ENCODE results near the gene IFTAP.
"Not testable (repeated sequence)": the region's sequence is repeated elsewhere in the genome, so short reads cannot be mapped to it uniquely, and the experiment has no call there.

The IFTAP gene

GRCh38 chr11:36594316-36594989, at the start of gene IFTAP:
Gene IFTAP (plus strand): TSS chr11:36594502. CDS start chr11:36610104, 15,602 bp downstream.
- DNase-seq, result no peak

GRCh38 chr11:36550385-36551115, 43.8 kb upstream of the IFTAP start:
- DNase-seq, result no peak

GRCh38 chr11:36557390-36557789, 36.9 kb upstream of the IFTAP start:
- not testable (repeated sequence) for DNase-seq

GRCh38 chr11:36557991-36558390, 36.3 kb upstream of the IFTAP start:
- no peak for DNase-seq

GRCh38 chr11:36558571-36559413, 35.5 kb upstream of the IFTAP start:
- no peak for DNase-seq

GRCh38 chr11:36564376-36565030, 29.8 kb upstream of the IFTAP start:
- no peak for DNase-seq

- DNase-seq, result no peak
These were observed 29.2 kb upstream of the IFTAP start for GRCh38 chr11:36565031-36565610.

- no peak for DNase-seq
These were observed 27.8 kb upstream of the IFTAP start for GRCh38 chr11:36566407-36567053.

GRCh38 chr11:36567694-36568093, 26.6 kb upstream of the IFTAP start, which contains the start of gene RAG1:
Gene RAG1 (plus strand): TSS chr11:36568007. CDS start chr11:36573305, 5,298 bp downstream.
- DNase-seq, result no peak

GRCh38 chr11:36569095-36569494, 25.2 kb upstream of the IFTAP start:
- DNase-seq, result no peak

GRCh38 chr11:36574486-36574885, 19.8 kb upstream of the IFTAP start:
- DNase-seq, result no peak

- DNase-seq, result no peak
These were observed 16.9 kb upstream of the IFTAP start for GRCh38 chr11:36577373-36577772.

GRCh38 chr11:36577859-36578258, 16.4 kb upstream of the IFTAP start:
- DNase-seq, result no peak

GRCh38 chr11:36578458-36578857, 15.8 kb upstream of the IFTAP start:
- DNase-seq, result no peak

- no peak for DNase-seq
These were observed 12.8 kb upstream of the IFTAP start for GRCh38 chr11:36581536-36581935.

- no peak for DNase-seq
These were observed 10.6 kb upstream of the IFTAP start for GRCh38 chr11:36583667-36584066.

- DNase-seq, result no peak
These were observed 7.8 kb upstream of the IFTAP start for GRCh38 chr11:36586543-36586942.

GRCh38 chr11:36588099-36588498, 6.2 kb upstream of the IFTAP start:
- no peak for DNase-seq

GRCh38 chr11:36590513-36590912, 3.8 kb upstream of the IFTAP start:
- no peak for DNase-seq

GRCh38 chr11:36591433-36591832, 2.9 kb upstream of the IFTAP start:
- no peak for DNase-seq

GRCh38 chr11:36596880-36597279, 2.6 kb downstream of the IFTAP start:
- DNase-seq, result no peak

- DNase-seq, result no peak
These were observed 3.7 kb downstream of the IFTAP start, which contains the start of gene RAG2 for GRCh38 chr11:36598051-36598450. Gene RAG2 (minus strand): TSS chr11:36598236. CDS start chr11:36594168, 4,068 bp downstream.
